ENCODE data around the gene ACP1. TPM values are rescaled to one million over a fixed set of nuclear protein-coding genes. Genes with fewer than 3 reads are reported as not detected.

ACP1 gene
- total RNA-seq, 1 donor from 2014 or later: 94.8 TPM

- intact Hi-C loops (cut with micrococcal nuclease): no loop called here
Measured at GRCh38 chr2:254241-254640, 10.5 kb upstream of the ACP1 start.

- intact Hi-C loops (cut with micrococcal nuclease): no loop called here
Measured at GRCh38 chr2:255195-255594, 9.6 kb upstream of the ACP1 start.

- intact Hi-C loops (cut with micrococcal nuclease): no loop called here
Measured at GRCh38 chr2:256094-256493, 8.7 kb upstream of the ACP1 start.

GRCh38 chr2:257429-257828 is 7.3 kb upstream of the ACP1 start:
- intact Hi-C loops (cut with micrococcal nuclease): no loop called here

GRCh38 chr2:257842-258241 is 6.9 kb upstream of the ACP1 start:
- intact Hi-C loops (cut with micrococcal nuclease): no loop called here

GRCh38 chr2:258933-259332 is 5.8 kb upstream of the ACP1 start:
- intact Hi-C loops (cut with micrococcal nuclease): no loop called here

- intact Hi-C loops (cut with micrococcal nuclease): no loop called here
Measured at GRCh38 chr2:259789-260331, 4.9 kb upstream of the ACP1 start.

- intact Hi-C loops (cut with micrococcal nuclease): no loop called here
Measured at GRCh38 chr2:260507-261161, 4.1 kb upstream of the ACP1 start.

- intact Hi-C loops (cut with micrococcal nuclease): no loop called here
Measured at GRCh38 chr2:262117-262516, 2.6 kb upstream of the ACP1 start.

- intact Hi-C loops (cut with micrococcal nuclease): no loop called here
Measured at GRCh38 chr2:263022-263738, 1.6 kb upstream of the ACP1 start.

GRCh38 chr2:263774-264492 is 814 bp upstream of the ACP1 start, which contains the start of gene SH3YL1:
Gene SH3YL1, minus strand, starts transcription at chr2:264032. Its CDS starts 48 bp downstream, at chr2:263984.
- intact Hi-C loops (cut with micrococcal nuclease): loop anchor here (1.0 to 2.0 kb wide), 7 partner anchors 17 to 413 kb away; partner anchors contain the start of gene TMEM18

GRCh38 chr2:268323-268722 is 3.6 kb downstream of the ACP1 start:
- intact Hi-C loops (cut with micrococcal nuclease): no loop called here

- intact Hi-C loops (cut with micrococcal nuclease): no loop called here
Measured at GRCh38 chr2:269356-270030, 4.7 kb downstream of the ACP1 start.

- intact Hi-C loops (cut with micrococcal nuclease): no loop called here
Measured at GRCh38 chr2:270861-271260, 6.1 kb downstream of the ACP1 start.

GRCh38 chr2:271917-272316 is 7.2 kb downstream of the ACP1 start:
- intact Hi-C loops (cut with micrococcal nuclease): no loop called here

- intact Hi-C loops (cut with micrococcal nuclease): no loop called here
Measured at GRCh38 chr2:273333-273732, 8.6 kb downstream of the ACP1 start.

- intact Hi-C loops (cut with micrococcal nuclease): no loop called here
Measured at GRCh38 chr2:274503-274902, 9.8 kb downstream of the ACP1 start.

- intact Hi-C loops (cut with micrococcal nuclease): no loop called here
Measured at GRCh38 chr2:275466-275865, 10.7 kb downstream of the ACP1 start.

GRCh38 chr2:278312-278926 is 13.7 kb downstream of the ACP1 start:
- intact Hi-C loops (cut with micrococcal nuclease): no loop called here

- intact Hi-C loops (cut with micrococcal nuclease): no loop called here
Measured at GRCh38 chr2:278927-279320, 14.2 kb downstream of the ACP1 start.

- intact Hi-C loops (cut with micrococcal nuclease): no loop called here
Measured at GRCh38 chr2:279366-279765, 14.6 kb downstream of the ACP1 start.
